HG02870 (cell line): ENCODE measurements around the gene ANKRD30A.
"Not testable (repeated sequence)": the region's sequence is repeated elsewhere in the genome, so short reads cannot be mapped to it uniquely, and the experiment has no call there.

Experiments
- ATAC-seq: cut with Tn5 transposase; IDR thresholded peaks from one replicate; pipeline ENCODE4 v1.9.1; 2021; ENCODE audit warnings: mild to moderate bottlenecking, moderate library complexity; ENCODE audit not compliant: unreplicated experiment

Gene ANKRD30A

DNA sequence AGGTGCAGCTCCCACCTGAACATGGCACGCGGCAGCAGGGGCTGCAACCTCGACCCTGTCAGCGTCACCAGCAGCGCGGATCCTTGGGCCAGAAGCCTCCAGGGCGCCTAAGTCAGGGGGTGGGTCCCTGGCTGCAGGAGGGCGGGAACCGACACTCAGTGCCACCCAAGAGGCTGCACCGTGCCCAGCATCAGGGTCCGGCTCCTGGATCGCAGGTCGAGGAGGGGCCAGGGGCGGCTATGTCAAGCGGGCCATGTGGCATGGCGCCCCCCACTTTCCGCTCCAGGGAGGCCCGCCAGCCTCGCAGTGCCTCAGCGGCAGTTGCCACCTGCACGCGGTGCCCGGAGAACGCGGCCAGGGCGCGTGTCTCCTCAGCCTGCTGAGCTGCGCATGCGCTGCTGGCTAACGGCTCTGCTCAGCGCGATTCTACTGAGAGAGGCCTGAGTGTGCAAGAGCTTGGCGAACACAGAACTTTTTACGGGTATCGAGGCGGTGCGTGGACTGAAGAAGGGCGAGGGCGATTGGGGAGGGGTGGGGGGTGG is at the start of gene ANKRD30A:
Gene ANKRD30A (plus strand): TSS at position 408 of the 542 bp plus-strand sequence. CDS start 190 bp downstream, outside the sequence.
- no peak for ATAC-seq

GRCh38 chr10:37076083-37076482 is 49.3 kb upstream of the ANKRD30A start:
- not testable (repeated sequence) for ATAC-seq

DNA sequence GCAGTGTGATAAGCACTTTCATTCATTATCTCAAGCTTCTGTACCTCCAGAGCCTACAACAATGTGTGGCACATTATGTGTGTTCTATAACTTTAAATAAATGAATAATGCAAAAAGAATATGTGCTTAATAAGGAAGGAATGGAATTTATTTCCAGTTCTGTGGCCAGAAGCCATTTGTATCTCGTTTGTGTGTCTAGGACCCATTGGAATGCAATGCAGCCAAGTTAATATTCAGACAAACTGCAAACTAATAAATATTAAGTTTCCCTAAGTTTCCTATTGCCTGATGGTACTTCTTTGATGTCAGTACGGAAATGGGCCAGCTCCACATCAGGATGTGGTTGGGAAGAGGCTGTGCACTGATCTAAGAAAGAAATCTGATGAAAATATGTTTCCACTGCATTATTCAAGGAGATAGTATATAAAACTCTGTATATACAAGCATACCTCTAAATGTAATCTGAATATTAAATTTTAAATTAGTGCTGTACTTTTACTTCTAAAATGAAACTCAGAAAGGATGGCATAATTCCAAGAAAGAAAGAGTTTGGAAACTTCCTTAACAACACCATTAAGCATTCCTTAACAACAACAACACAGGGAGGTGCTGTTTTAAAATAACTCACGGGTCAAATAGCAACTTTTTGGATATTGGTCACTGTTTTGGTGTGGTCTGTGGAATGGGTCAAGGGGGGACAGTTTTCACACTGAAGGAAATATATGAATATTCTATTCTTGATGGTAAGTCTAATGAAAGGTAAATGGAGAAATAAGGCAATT is 29.4 kb upstream of the ANKRD30A start:
- ATAC-seq = no peak

DNA sequence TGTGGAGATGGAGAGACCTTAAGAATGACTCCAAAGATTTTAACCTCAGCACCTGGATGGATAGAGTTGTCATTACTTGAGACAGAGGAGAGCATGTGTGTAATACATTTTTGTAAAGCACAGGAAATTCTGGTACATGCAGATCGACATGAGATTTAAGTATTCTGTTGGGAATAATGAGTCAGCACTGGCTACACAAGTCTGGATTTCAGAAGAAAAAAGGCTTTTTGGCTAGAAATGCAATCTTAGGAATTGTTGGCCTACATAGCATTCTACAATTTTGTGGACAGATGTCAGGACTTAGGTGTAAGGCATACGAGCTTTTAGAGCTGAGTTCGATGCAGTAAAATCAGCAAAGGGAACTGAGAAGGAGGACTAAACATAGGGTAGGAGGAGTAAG is 24.1 kb upstream of the ANKRD30A start:
- ATAC-seq = no peak

DNA sequence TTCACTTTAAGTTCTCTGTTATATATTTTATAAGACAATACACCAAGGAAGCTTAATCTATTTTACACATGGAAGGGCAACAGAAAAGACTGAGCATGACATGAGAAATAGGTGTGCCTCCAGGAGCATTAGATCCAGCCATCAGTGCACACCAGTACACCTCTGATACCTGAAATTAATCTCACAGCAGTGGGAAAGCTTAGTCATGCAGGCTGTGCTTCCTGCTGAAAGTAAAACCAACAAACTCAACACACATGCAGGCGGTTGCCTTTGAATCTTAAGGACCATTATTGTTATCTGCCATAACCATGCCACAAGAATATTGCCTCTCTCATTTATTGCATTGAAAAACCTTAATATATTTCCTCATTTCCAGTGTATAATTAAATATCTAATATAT is 16.4 kb upstream of the ANKRD30A start:
- ATAC-seq = no peak

DNA sequence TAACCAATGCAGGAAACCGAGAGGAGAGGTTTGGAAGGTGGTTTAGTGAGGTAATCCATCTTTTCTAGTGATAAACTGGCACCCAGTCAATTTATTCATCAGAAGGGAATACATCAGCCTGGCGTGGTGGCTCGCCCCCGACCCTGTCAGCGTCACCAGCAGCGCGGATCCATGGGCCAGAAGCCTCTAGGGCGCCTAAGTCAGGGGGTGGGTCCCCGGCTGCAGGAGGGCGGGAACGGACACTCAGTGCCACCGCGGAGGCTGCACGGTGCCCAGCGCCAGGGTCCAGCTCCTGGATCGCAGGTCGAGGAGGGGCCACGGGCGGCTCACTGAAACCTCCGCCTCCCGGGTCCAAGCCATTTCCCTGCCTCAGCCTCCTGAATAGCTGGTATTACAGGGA is 866 bp upstream of the ANKRD30A start:
- no peak for ATAC-seq

- no peak for ATAC-seq
These were observed 523 bp downstream of the ANKRD30A start for GRCh38 chr10:37125921-37126320.

DNA sequence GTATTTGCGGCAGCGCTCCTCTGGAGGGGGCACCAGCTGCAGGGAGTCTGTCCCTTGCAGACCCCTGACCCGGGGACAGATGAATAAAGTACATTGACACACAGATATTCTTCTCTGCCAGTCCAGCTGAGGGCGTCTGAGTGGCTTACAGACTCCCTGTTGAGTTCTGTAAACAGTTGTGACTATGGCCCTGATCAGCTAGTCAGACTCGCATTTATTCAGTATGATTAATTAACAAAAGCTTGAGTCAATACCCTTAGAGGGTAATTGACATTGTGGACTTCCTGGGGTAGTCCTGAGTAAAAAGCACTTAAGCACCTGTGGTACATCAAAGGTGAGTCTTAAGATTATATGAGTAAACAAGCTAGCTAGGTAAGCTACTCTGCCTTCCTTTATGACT is 21.0 kb downstream of the ANKRD30A start:
- no peak for ATAC-seq

DNA sequence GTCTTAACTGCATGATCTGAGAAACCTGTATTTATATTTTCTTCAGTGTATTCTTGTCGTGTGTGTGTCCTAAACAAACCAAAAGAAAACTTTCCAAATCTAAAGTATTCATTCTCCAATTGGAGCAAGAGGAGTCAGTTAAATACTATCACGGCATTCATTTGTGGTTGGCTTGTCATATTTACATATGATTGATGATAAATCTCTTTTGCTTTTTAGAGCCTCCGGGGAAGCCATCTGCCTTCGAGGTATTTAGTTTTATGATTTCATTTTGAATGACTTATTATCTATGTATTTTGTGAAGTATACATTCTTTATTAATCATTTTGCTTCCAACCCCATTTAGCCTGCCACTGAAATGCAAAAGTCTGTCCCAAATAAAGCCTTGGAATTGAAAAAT is 37.0 kb downstream of the ANKRD30A start:
- ATAC-seq = not testable (repeated sequence)

- not testable (repeated sequence) for ATAC-seq
These were observed 46.5 kb downstream of the ANKRD30A start for GRCh38 chr10:37171945-37172344.

GRCh38 chr10:37178296-37178695 is 52.9 kb downstream of the ANKRD30A start:
- not testable (repeated sequence) for ATAC-seq

DNA sequence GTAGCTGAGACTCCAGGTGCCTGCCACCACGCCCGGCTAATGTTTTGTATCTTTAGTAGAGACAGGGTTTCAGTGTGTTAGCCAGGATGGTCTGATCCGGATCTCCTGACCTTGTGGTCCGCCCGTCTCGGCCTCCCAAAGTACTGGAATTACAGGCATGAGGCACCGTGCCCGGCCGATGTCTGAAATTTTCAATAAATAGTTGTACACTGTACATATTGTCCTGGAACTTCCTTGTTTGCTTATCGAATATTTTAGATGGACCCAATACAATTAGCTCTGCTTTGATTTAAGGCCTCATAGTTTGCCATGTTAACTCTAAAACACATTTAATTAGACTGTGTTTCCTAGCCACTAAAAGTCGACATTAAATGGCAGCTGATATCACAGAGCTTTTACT is 57.3 kb downstream of the ANKRD30A start:
- ATAC-seq = not testable (repeated sequence)

DNA sequence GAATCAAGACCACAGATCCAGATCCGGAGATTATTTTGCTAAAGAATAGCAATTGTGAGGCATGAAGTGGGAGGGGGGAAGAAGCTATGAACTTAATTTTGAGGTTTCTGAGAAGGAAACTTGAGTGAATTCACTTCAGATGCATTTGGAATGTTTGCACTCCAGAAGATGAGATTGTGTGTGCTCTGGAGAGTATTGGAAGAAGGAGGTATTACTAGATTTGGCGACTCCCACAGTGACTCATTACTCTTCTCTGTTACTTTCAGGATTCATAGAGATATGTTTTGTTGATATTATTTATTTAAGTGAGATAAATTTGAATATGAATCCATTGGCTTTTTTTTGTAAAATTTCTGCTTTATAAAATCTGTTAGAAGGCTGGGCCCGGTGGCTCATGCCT is 80.7 kb downstream of the ANKRD30A start:
- ATAC-seq = no peak

GRCh38 chr10:37220866-37221265 is 95.5 kb downstream of the ANKRD30A start:
- ATAC-seq = no peak

- ATAC-seq = no peak
These were observed 96.6 kb downstream of the ANKRD30A start for GRCh38 chr10:37222046-37222445.

DNA sequence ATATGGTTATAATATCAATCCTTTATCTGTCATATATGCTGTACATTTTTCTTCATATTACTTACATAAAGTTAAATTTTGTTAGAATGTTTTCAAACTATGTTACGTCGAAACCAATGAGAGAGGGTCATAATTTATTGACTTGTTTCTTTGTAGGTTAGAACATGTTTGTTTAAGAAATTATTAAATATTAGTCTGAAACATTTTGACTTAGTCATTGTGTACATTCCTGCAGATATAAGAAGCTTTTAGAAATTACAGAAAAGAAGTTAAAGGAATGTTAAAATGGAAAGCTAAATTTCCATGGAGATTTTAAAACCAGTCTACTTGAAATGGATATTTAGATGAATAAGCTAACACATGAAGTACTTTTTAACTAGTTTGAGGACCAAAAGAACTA is 99.8 kb downstream of the ANKRD30A start:
- no peak for ATAC-seq

DNA sequence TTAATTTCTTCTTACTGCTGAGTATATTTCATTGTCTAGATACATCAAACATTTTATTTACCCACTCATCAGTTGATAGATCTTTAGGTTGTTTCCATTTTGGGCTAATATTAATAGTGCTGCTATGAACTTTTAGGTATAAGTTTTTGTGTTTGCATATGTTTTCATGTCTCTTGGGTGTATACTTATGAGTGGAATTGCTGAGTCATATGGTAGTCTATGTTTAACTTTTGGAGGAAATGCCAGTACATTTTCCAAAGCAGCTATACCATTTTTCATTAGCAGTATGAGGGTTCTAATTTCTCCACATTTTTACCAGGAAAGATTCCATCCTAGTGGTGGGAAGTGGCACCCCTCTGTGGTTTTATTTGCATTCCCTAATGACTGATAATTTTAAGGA is 101.1 kb downstream of the ANKRD30A start:
- no peak for ATAC-seq

GRCh38 chr10:37234692-37235091 is 109.3 kb downstream of the ANKRD30A start:
- ATAC-seq = no peak

- ATAC-seq = no peak
These were observed 110.7 kb downstream of the ANKRD30A start for GRCh38 chr10:37236093-37236492.

DNA sequence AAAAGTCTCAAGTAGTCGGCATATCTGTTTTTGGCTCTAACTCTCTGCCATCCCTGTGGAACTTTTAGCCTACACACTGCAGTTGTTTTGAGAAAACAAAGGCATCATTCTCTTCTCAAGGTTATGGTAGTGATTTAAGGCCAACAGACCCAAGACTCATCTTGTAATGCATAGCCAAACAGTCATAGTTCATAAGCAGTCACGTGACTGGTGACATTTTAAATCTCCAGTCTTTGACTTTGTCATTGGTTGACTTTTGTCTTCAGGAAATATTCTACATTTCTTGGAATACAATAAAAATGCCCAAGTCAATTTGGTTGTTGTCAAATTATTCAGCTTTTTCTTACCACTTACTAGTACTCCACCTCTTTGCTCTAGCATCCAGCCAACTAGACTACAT is 114.8 kb downstream of the ANKRD30A start:
- ATAC-seq = no peak

DNA sequence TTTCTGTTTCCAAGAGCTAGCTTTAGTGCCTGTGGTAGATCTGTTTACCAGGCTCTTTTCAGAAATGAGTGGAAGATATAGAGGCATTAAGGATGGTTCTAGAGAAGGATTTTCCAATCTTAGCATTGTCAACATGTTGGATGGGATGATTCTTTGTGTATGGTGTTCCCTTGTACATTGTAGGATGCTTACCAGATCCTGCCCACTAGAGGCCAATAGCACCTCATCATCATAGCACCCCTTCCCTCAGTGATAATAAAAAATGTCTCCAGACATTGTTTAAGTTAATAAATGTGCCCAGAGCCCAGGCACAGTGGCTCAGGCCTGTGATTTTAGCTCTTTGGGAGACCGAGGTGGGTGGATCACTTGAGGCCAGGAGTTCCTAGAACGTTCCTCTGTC is 121.2 kb downstream of the ANKRD30A start:
- ATAC-seq = no peak

DNA sequence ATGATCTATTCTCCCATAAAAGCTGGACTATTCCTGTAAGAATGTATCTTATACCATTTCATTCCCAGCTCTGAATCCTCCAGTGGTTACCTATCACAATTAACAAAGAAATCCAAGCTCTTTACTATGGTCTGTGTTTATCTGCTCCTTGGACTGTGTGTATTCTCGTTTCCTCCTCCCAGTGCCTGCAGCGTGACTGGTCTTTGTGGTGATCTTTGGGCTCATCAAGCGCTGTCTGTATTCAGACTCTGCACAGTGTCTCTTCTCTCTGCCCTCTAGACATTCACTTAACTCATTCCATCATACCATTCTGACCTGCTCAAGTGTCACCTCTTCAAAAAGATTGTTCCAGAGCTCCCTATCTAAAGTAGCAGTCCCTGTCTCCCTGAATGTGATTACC is 130.4 kb downstream of the ANKRD30A start:
- not testable (repeated sequence) for ATAC-seq

DNA sequence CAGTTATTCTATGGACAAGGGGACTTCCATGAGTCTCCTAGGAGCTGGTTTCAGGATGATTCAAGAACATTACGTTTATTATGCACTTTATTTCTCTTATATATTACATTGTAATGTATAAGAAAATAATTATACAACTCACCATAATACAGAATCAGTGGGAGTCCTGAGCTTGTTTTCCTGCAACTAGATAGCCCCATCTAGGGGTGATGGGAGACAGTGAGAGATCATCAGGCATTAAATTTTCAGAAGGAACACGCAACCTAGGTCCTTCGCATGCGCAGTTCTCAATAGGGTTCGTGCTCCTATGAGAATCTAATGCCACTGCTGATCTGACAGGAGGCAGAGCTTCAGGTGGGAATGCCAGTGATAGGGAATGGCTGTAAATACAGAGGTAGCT is 137.9 kb downstream of the ANKRD30A start:
- no peak for ATAC-seq
